ENCODE results near the gene COL24A1. TPM values are rescaled to one million over a fixed set of nuclear protein-coding genes. Genes with fewer than 3 reads are reported as not detected.

COL24A1 gene
- total and polyA plus RNA-seq, 2 of the 13 experiments (the other 11 are each of a cell fraction or from before 2014, with no cell fraction given), result 0.04 to 0.13 TPM

DNA sequence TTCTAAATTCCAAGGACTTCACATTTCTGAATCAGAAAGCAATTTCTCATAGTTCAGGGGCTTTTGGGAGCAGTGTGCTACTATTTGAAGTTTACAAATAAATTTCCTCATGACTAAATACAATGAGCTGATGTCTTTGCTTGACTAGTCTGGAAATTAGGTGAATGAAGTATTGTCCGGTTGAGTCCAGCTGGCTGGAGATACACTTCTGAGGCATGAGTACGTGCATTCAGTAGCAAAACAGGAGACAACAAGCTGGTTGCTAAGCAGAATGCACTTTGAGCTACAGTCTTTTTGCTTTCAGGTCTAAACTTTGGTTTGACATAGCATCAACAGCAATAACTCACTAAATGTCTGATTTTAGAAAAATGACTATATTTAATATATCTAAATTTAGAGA, 475.5 kb downstream of the COL24A1 start (continued):
- TF ChIP-seq ZBTB20 (CRISPR knock-in tag; IDR thresholded peaks at IDR 0.05; ENCODE audit: borderline replicate concordance, low read depth) (no peak), ZNF570 (CRISPR knock-in tag; IDR thresholded peaks at IDR 0.05; ENCODE audit: borderline replicate concordance) (no peak), ZNF30 (CRISPR knock-in tag; IDR thresholded peaks at IDR 0.05) (no peak), DNMT3B (CRISPR knock-in tag; conservative IDR thresholded peaks at IDR 0.05) (no peak), SSRP1 (CRISPR knock-in tag; IDR thresholded peaks at IDR 0.05) (no peak), NR2F1 (CRISPR knock-in tag; IDR thresholded peaks at IDR 0.05) (no peak)
- TF ChIP-seq, protein P1, sequence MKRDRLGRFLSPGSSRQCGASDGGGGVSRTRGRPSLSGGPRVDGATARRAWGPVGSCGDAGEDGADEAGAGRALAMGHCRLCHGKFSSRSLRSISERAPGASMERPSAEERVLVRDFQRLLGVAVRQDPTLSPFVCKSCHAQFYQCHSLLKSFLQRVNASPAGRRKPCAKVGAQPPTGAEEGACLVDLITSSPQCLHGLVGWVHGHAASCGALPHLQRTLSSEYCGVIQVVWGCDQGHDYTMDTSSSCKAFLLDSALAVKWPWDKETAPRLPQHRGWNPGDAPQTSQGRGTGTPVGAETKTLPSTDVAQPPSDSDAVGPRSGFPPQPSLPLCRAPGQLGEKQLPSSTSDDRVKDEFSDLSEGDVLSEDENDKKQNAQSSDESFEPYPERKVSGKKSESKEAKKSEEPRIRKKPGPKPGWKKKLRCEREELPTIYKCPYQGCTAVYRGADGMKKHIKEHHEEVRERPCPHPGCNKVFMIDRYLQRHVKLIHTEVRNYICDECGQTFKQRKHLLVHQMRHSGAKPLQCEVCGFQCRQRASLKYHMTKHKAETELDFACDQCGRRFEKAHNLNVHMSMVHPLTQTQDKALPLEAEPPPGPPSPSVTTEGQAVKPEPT (CRISPR knock-in tag; IDR thresholded peaks at IDR 0.05; ENCODE audit: low read depth), result no peak
- TF ChIP-seq, protein P2, sequence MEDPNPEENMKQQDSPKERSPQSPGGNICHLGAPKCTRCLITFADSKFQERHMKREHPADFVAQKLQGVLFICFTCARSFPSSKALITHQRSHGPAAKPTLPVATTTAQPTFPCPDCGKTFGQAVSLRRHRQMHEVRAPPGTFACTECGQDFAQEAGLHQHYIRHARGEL (CRISPR knock-in tag; IDR thresholded peaks at IDR 0.05), result no peak
- TF ChIP-seq, protein P3, sequence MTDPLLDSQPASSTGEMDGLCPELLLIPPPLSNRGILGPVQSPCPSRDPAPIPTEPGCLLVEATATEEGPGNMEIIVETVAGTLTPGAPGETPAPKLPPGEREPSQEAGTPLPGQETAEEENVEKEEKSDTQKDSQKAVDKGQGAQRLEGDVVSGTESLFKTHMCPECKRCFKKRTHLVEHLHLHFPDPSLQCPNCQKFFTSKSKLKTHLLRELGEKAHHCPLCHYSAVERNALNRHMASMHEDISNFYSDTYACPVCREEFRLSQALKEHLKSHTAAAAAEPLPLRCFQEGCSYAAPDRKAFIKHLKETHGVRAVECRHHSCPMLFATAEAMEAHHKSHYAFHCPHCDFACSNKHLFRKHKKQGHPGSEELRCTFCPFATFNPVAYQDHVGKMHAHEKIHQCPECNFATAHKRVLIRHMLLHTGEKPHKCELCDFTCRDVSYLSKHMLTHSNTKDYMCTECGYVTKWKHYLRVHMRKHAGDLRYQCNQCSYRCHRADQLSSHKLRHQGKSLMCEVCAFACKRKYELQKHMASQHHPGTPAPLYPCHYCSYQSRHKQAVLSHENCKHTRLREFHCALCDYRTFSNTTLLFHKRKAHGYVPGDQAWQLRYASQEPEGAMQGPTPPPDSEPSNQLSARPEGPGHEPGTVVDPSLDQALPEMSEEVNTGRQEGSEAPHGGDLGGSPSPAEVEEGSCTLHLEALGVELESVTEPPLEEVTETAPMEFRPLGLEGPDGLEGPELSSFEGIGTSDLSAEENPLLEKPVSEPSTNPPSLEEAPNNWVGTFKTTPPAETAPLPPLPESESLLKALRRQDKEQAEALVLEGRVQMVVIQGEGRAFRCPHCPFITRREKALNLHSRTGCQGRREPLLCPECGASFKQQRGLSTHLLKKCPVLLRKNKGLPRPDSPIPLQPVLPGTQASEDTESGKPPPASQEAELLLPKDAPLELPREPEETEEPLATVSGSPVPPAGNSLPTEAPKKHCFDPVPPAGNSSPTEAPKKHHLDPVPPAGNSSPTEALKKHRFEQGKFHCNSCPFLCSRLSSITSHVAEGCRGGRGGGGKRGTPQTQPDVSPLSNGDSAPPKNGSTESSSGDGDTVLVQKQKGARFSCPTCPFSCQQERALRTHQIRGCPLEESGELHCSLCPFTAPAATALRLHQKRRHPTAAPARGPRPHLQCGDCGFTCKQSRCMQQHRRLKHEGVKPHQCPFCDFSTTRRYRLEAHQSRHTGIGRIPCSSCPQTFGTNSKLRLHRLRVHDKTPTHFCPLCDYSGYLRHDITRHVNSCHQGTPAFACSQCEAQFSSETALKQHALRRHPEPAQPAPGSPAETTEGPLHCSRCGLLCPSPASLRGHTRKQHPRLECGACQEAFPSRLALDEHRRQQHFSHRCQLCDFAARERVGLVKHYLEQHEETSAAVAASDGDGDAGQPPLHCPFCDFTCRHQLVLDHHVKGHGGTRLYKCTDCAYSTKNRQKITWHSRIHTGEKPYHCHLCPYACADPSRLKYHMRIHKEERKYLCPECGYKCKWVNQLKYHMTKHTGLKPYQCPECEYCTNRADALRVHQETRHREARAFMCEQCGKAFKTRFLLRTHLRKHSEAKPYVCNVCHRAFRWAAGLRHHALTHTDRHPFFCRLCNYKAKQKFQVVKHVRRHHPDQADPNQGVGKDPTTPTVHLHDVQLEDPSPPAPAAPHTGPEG (CRISPR knock-in tag; IDR thresholded peaks at IDR 0.05), result no peak
- TF ChIP-seq, protein P4, sequence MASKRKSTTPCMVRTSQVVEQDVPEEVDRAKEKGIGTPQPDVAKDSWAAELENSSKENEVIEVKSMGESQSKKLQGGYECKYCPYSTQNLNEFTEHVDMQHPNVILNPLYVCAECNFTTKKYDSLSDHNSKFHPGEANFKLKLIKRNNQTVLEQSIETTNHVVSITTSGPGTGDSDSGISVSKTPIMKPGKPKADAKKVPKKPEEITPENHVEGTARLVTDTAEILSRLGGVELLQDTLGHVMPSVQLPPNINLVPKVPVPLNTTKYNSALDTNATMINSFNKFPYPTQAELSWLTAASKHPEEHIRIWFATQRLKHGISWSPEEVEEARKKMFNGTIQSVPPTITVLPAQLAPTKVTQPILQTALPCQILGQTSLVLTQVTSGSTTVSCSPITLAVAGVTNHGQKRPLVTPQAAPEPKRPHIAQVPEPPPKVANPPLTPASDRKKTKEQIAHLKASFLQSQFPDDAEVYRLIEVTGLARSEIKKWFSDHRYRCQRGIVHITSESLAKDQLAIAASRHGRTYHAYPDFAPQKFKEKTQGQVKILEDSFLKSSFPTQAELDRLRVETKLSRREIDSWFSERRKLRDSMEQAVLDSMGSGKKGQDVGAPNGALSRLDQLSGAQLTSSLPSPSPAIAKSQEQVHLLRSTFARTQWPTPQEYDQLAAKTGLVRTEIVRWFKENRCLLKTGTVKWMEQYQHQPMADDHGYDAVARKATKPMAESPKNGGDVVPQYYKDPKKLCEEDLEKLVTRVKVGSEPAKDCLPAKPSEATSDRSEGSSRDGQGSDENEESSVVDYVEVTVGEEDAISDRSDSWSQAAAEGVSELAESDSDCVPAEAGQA (IDR thresholded peaks at IDR 0.05; ENCODE audit: low read depth), result no peak
- TF ChIP-seq, protein P4 (CRISPR knock-in tag; IDR thresholded peaks at IDR 0.05; ENCODE audit: borderline replicate concordance), result no peak
- TF ChIP-seq, protein P5, sequence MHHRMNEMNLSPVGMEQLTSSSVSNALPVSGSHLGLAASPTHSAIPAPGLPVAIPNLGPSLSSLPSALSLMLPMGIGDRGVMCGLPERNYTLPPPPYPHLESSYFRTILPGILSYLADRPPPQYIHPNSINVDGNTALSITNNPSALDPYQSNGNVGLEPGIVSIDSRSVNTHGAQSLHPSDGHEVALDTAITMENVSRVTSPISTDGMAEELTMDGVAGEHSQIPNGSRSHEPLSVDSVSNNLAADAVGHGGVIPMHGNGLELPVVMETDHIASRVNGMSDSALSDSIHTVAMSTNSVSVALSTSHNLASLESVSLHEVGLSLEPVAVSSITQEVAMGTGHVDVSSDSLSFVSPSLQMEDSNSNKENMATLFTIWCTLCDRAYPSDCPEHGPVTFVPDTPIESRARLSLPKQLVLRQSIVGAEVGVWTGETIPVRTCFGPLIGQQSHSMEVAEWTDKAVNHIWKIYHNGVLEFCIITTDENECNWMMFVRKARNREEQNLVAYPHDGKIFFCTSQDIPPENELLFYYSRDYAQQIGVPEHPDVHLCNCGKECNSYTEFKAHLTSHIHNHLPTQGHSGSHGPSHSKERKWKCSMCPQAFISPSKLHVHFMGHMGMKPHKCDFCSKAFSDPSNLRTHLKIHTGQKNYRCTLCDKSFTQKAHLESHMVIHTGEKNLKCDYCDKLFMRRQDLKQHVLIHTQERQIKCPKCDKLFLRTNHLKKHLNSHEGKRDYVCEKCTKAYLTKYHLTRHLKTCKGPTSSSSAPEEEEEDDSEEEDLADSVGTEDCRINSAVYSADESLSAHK (CRISPR knock-in tag; IDR thresholded peaks at IDR 0.05; ENCODE audit: borderline replicate concordance), result no peak
